Caco-2 (cell line): ENCODE measurements around the gene SULT2B1. TPM values are rescaled to one million over a fixed set of nuclear protein-coding genes. Genes with fewer than 3 reads are reported as not detected.
A peak's percentile ranks its signal among the peaks of the same experiment; 100 is the strongest.

Source experiments
- BruUV-seq: library from RNA; stranded (reverse); fragments of 400-500 nt; replicated peaks from 2 replicates; lab custom pipeline; 2021; lab: Mats Ljungman, UMichigan
- CTCF ChIA-PET: fragments of 300-600 bp; sonication (Branson Sonifier 250); formaldehyde crosslinking; loops from one replicate; lab custom pipeline; 2022; ENCODE audit warnings: antibody characterized with exemption; lab: Charles Lee
- POLR2A ChIA-PET: fragments of 300-600 bp; sonication (Branson Sonifier 250); formaldehyde crosslinking; loops from one replicate; lab custom pipeline; 2022; ENCODE audit warnings: antibody characterized with exemption; lab: Charles Lee
- DNase-seq, 2 experiments: peaks; one replicate each; pipeline versions ENCODE4 v3.0.0 to v3.0.0-alpha.2; 2020 to 2022
- H3K27me3 ChIP-seq: replicated peaks from 2 replicates; pipeline ENCODE4 v1.6.0; 2011; ENCODE audit warnings: low read length; ENCODE audit not compliant: control insufficient read depth, insufficient read depth
- H3K36me3 ChIP-seq: 2 replicates; pipeline ENCODE4 v1.5.1; 2011; ENCODE audit warnings: low read length; ENCODE audit not compliant: control insufficient read depth, insufficient read depth
- H3K4me1 ChIP-seq: fragments of 250-450 bp; sonication (Bioruptor Pico); 2 replicates; pipeline ENCODE4 v1.5.1; 2020; ENCODE audit warnings: mild to moderate bottlenecking
- H3K4me3 ChIP-seq: 2 replicates; pipeline ENCODE4 v1.5.1; 2011; ENCODE audit warnings: low read depth, mild to moderate bottlenecking, control low read depth, low read length
- H3K9me3 ChIP-seq: fragments of 250-450 bp; sonication (Bioruptor Pico); 2 replicates; pipeline ENCODE4 v1.5.1; 2020; ENCODE audit warnings: mild to moderate bottlenecking, moderate library complexity
- H3K27ac Mint-ChIP-seq: one replicate; pipeline ENCODE4 v1.8.0; 2022; ENCODE audit warnings: mixed read lengths; ENCODE audit not compliant: unreplicated experiment
- H3K27me3 Mint-ChIP-seq: one replicate; pipeline ENCODE4 v1.8.0; 2022; ENCODE audit warnings: mixed read lengths; ENCODE audit not compliant: insufficient read depth, unreplicated experiment
- H3K36me3 Mint-ChIP-seq: one replicate; pipeline ENCODE4 v1.8.0; 2022; ENCODE audit warnings: mild to moderate bottlenecking, mixed read lengths; ENCODE audit not compliant: insufficient read depth, unreplicated experiment
- H3K4me1 Mint-ChIP-seq: one replicate; pipeline ENCODE4 v1.8.0; 2022; ENCODE audit warnings: low read depth, mixed read lengths; ENCODE audit not compliant: unreplicated experiment
- H3K4me3 Mint-ChIP-seq: one replicate; pipeline ENCODE4 v1.8.0; 2022; ENCODE audit warnings: mild to moderate bottlenecking, moderate library complexity, mixed read lengths; ENCODE audit not compliant: unreplicated experiment
- H3K9me3 Mint-ChIP-seq: one replicate; pipeline ENCODE4 v1.8.0; 2022; ENCODE audit warnings: mixed read lengths; ENCODE audit not compliant: unreplicated experiment
- intact Hi-C: fragments of 100-400 bp; cut with micrococcal nuclease; formaldehyde crosslinking; loops from one replicate; pipeline ENCODE4 v1.10.0; 2022; ENCODE audit not compliant: unreplicated experiment
- total RNA-seq: library from RNA; stranded (reverse); gene quantifications from 2 replicates; pipeline ENCODE4 v1.2.3, GENCODE V29; 2022
- TF ChIP-seq, protein P1 (sequence below), 2 experiments: fragments of 200-600 bp in 1 of 2; IDR thresholded peaks; 1 replicate in 1 of 2; 2 replicates in 1 of 2; pipeline versions ENCODE4 v1.5.1 to v1.8.0; 2011 to 2022; ENCODE audit warnings: antibody characterized with exemption in 1 of 2, control low read depth in 1 of 2, inconsistent platforms in 1 of 2, low read depth in 1 of 2, low read length in 1 of 2, mild to moderate bottlenecking in 1 of 2, moderate library complexity in 1 of 2; ENCODE audit not compliant: insufficient read depth in 1 of 2, severe bottlenecking in 1 of 2, unreplicated experiment in 1 of 2

SULT2B1 gene
- total RNA-seq, 1 experiment from 2014 or later, result 1.4 TPM

DNA sequence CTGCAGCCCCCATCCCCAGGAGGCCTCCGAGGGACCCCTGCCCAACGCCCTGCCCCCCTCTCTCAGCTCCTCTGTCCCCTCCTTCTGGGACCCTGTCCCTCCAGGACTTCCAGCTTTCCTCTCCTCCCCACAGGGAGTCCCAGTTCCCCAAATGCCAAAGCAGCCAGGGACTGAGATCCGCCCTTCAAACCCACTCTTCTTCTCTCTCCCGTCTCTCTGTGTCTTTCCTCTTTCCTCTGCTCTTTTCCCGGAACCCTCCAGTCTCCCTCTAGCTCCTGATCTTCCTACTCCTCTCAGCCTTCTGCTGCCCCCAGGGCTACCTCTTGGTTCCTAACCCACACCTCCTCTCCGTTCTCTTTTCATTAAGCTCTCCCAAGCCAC lies 93.6 kb downstream of the SULT2B1 start:
- H3K4me1 Mint-ChIP-seq, result peaks cover 16% of the 10 kb centered on the region
- Histone ChIP-seq H3K9me3 (no peaks in the 10 kb centered on the region), H3K4me3 (peak overlapping the region; percentile 56), H3K27me3 (no peaks in the 10 kb centered on the region), H3K36me3 (no peaks in the 10 kb centered on the region), H3K4me1 (peaks cover 9% of the 10 kb centered on the region; the same call in 1 of the 2 replicates)
- TSS peak; percentile 87 for BruUV-seq
- intact Hi-C loops, result loop anchor here (5.0 kb wide), 1 partner anchor 42 kb away; no protein-coding TSS in a partner anchor
- H3K9me3 Mint-ChIP-seq, result no peaks in the 10 kb centered on the region
- H3K27me3 Mint-ChIP-seq, result no peaks in the 10 kb centered on the region
- TF ChIP-seq, protein P1, sequence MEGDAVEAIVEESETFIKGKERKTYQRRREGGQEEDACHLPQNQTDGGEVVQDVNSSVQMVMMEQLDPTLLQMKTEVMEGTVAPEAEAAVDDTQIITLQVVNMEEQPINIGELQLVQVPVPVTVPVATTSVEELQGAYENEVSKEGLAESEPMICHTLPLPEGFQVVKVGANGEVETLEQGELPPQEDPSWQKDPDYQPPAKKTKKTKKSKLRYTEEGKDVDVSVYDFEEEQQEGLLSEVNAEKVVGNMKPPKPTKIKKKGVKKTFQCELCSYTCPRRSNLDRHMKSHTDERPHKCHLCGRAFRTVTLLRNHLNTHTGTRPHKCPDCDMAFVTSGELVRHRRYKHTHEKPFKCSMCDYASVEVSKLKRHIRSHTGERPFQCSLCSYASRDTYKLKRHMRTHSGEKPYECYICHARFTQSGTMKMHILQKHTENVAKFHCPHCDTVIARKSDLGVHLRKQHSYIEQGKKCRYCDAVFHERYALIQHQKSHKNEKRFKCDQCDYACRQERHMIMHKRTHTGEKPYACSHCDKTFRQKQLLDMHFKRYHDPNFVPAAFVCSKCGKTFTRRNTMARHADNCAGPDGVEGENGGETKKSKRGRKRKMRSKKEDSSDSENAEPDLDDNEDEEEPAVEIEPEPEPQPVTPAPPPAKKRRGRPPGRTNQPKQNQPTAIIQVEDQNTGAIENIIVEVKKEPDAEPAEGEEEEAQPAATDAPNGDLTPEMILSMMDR (IDR thresholded peaks at IDR 0.05; ENCODE audit: insufficient read depth in 1 of 2, low read depth in 1 of 2, low read length in 1 of 2, severe bottlenecking in 1 of 2, unreplicated experiment in 1 of 2), result no peak
- H3K4me3 Mint-ChIP-seq, result peak overlapping the region; percentile 77
- ChIA-PET POLR2A (interaction anchor here (0.6 to 2.1 kb wide), 6 partner anchors 15 to 226 kb away, joined by 3 to 12 read pairs (median 6); partner anchors contain the start of genes PPP1R15A, RPL18 and SPHK2), CTCF (interaction anchor here (0.6 to 2.7 kb wide), 16 partner anchors 8 to 1308 kb away, joined by 3 to 28 read pairs (median 6); partner anchors contain the start of genes DBP and FUT2)
- DNase-seq, result peak; percentile 41 to 43
- no peaks in the 10 kb centered on the region for H3K36me3 Mint-ChIP-seq
- peak overlapping the region; percentile 69 for H3K27ac Mint-ChIP-seq

DNA sequence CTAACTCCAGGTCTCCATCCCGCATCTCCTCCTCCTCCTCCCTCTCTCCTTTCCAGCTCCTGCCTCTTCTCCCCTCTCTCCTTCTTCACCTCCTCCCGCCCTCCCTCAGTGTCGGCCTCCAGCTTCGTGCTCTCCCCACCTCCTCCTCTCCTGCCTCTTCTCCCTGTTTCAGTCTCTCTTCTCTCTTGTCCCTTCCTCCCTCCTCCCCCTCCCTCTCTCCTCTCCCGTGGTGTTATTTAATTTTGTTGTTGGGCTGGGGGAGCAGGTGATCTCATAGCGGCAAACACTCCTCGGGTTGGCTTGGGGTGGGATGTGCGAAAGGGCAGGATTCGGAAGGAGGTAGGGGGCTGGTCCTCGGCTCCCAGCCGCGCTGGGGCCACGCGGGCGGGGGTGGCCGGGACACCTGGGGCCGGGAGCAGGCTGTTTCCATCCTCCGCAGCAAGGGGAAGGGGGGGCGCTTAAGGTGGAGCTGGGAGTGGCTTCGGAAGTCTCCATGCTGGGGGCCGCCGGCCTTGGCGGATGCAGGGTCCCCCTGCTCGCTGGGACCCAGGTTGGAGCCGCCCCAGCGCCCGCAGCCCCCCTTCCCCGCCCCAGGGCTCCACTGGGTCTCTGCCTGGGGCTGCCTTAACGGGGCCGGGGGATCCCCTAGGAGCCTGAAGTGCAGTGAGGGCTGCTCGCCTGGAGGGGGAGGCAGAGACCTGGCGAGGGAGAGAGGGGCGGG lies 94.2 kb downstream of the SULT2B1 start, which contains the start of gene CA11:
Gene CA11 (minus strand): TSS at position 187 of the 721 bp plus-strand sequence. CDS start 555 bp downstream, outside the sequence.
- Mint-ChIP-seq H3K4me1 (peaks cover 16% of the 10 kb centered on the region), H3K9me3 (no peaks in the 10 kb centered on the region), H3K36me3 (no peaks in the 10 kb centered on the region), H3K4me3 (peak within 1 kb of the TSS; percentile 77), H3K27ac (peak within 1 kb of the TSS; percentile 69), H3K27me3 (no peaks in the 10 kb centered on the region)
- Histone ChIP-seq H3K9me3 (no peaks in the 10 kb centered on the region), H3K36me3 (no peaks in the 10 kb centered on the region), H3K27me3 (no peaks in the 10 kb centered on the region), H3K4me1 (peaks cover 9% of the 10 kb centered on the region; the same call in 1 of the 2 replicates), H3K4me3 (peak within 1 kb of the TSS; percentile 56)
- CTCF ChIA-PET, result interaction anchor here (0.6 to 2.7 kb wide), 13 partner anchors 9 to 197 kb away, joined by 3 to 28 read pairs (median 6); partner anchors contain the start of genes DBP and FUT2
- intact Hi-C loops, result loop anchor here (1.0 to 5.0 kb wide), 5 partner anchors 9 to 138 kb away; partner anchors contain the start of gene DBP
- no TSS peak for BruUV-seq
- POLR2A ChIA-PET, result interaction anchor here (0.6 to 2.1 kb wide), 5 partner anchors 16 to 226 kb away, joined by 3 to 12 read pairs (median 5); partner anchors contain the start of genes PPP1R15A, RPL18 and SPHK2
- peak; percentile 94 to 95 for DNase-seq
- TF ChIP-seq, protein P1 (IDR thresholded peaks at IDR 0.05; ENCODE audit: insufficient read depth in 1 of 2, low read depth in 1 of 2, low read length in 1 of 2, severe bottlenecking in 1 of 2, unreplicated experiment in 1 of 2), result peak; percentile 93 to 96

DNA sequence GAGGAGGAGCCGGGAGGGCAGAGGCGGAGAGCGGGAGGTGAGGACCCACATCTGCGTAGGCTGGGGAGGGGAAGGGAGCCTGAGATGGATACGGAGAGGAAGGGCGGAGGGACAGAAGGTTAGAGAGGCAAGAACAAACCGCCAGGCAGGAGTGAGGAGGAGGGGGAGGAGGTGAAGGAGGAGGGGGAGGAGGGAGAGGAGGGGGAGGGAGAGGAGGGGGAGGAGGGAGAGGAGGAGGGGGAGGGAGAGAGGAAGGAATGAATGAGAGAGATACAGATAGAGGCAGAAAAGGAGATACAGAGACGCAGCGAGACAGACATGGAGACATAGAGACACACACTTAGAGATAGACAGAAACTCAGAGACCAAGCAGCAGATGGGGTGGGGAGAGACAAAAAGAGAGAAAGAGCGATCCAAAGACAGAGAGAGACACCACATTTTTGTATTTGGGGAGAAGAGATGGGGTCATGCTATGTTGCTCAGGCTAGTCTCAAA lies 94.8 kb downstream of the SULT2B1 start:
- intact Hi-C loops, result loop anchor here (1.0 to 5.0 kb wide), 5 partner anchors 9 to 138 kb away; partner anchors contain the start of gene DBP
- POLR2A ChIA-PET, result interaction anchor here (2.0 to 2.1 kb wide), 2 partner anchors 28 to 225 kb away, joined by 7 to 12 read pairs; partner anchors contain the start of genes PPP1R15A, RPL18 and SPHK2
- Histone ChIP-seq H3K9me3 (no peaks in the 10 kb centered on the region), H3K4me1 (peaks cover 9% of the 10 kb centered on the region; the same call in 1 of the 2 replicates), H3K4me3 (no peak overlapping the region; the same call in 1 of the 2 replicates), H3K27me3 (no peaks in the 10 kb centered on the region), H3K36me3 (no peaks in the 10 kb centered on the region)
- TF ChIP-seq, protein P1 (IDR thresholded peaks at IDR 0.05; ENCODE audit: insufficient read depth in 1 of 2, low read depth in 1 of 2, low read length in 1 of 2, severe bottlenecking in 1 of 2, unreplicated experiment in 1 of 2), result no peak
- peak overlapping the region; percentile 77 for H3K4me3 Mint-ChIP-seq
- no peak overlapping the region for H3K27ac Mint-ChIP-seq
- CTCF ChIA-PET, result interaction anchor here (1.0 to 2.7 kb wide), 8 partner anchors 9 to 196 kb away, joined by 3 to 28 read pairs (median 6); partner anchors contain the start of genes DBP and FUT2
- no peaks in the 10 kb centered on the region for H3K9me3 Mint-ChIP-seq
- no peaks in the 10 kb centered on the region for H3K27me3 Mint-ChIP-seq
- H3K36me3 Mint-ChIP-seq, result no peaks in the 10 kb centered on the region
- BruUV-seq, result no TSS peak
- peaks cover 16% of the 10 kb centered on the region for H3K4me1 Mint-ChIP-seq
- DNase-seq, result no peak
